OCI-LY3 (cell line): ENCODE measurements around the gene INSIG1.

ENCODE experiments used
- H2AFZ ChIP-seq: fragments of 200-600, 300-600 bp; shearing (Covaris generic); 2 replicates; pipeline ENCODE4 v1.6.0; 2014; ENCODE audit warnings: antibody characterized with exemption, low read depth, low read length
- H3K27ac ChIP-seq: fragments of 200-600, 300-600 bp; sonication (generic); 2 replicates; pipeline ENCODE4 v1.5.1; 2014; ENCODE audit warnings: mild to moderate bottlenecking, low read length, moderate library complexity, mixed read lengths
- H3K27me3 ChIP-seq: fragments of 200-600, 300-600 bp; sonication (generic); 2 replicates; pipeline ENCODE4 v1.6.1; 2014; ENCODE audit warnings: low read depth, low read length, mixed read lengths
- H3K36me3 ChIP-seq: fragments of 200-600, 300-600 bp; sonication (generic); replicated peaks from 2 replicates; pipeline ENCODE3; 2014; ENCODE audit warnings: low read depth, low read length, mixed read lengths
- H3K4me1 ChIP-seq: fragments of 300-600, 200-600 bp; sonication (generic); 2 replicates; pipeline ENCODE4 v1.6.1; 2014; ENCODE audit warnings: low read length, mixed read lengths
- H3K4me2 ChIP-seq: fragments of 200-600, 300-600 bp; sonication (generic); 2 replicates; pipeline ENCODE4 v1.6.1; 2014; ENCODE audit warnings: low read length, mixed read lengths
- H3K4me3 ChIP-seq: fragments of 300-600, 200-600 bp; sonication (generic); 2 replicates; pipeline ENCODE4 v1.5.1; 2014; ENCODE audit warnings: antibody characterized with exemption, mild to moderate bottlenecking, low read length, moderate library complexity
- H3K79me2 ChIP-seq: fragments of 300-600, 200-600 bp; shearing (Covaris generic); 2 replicates; pipeline ENCODE4 v1.6.1; 2014; ENCODE audit warnings: mild to moderate bottlenecking, low read length, mixed read lengths
- H3K9ac ChIP-seq: fragments of 300-600, 200-600 bp; shearing (Covaris generic); 2 replicates; pipeline ENCODE4 v1.6.0; 2014; ENCODE audit warnings: mild to moderate bottlenecking, low read length, moderate library complexity
- H3K9me3 ChIP-seq: fragments of 200-600, 300-600 bp; shearing (Covaris generic); 2 replicates; pipeline ENCODE4 v1.6.1; 2014; ENCODE audit warnings: low read length, mixed read lengths; ENCODE audit not compliant: insufficient read depth
- H4K20me1 ChIP-seq: fragments of 200-600, 300-600 bp; sonication (generic); 2 replicates; pipeline ENCODE4 v1.6.1; 2016; ENCODE audit warnings: low read length, mixed read lengths; ENCODE audit not compliant: insufficient read depth
- EZH2phosphoT487 ChIP-seq: fragments of 200-600 bp; shearing (Covaris generic); IDR thresholded peaks from 2 replicates; pipeline ENCODE4 v1.6.1; 2018; ENCODE audit warnings: antibody characterized with exemption, mixed run types, low read depth
- TF ChIP-seq, protein P1 (sequence below): fragments of 200-600, 300-600 bp; sonication (generic); IDR thresholded peaks from 2 replicates; pipeline ENCODE4 v1.5.1; 2014; ENCODE audit warnings: antibody characterized with exemption, low read length, low read depth

INSIG1 gene

DNA sequence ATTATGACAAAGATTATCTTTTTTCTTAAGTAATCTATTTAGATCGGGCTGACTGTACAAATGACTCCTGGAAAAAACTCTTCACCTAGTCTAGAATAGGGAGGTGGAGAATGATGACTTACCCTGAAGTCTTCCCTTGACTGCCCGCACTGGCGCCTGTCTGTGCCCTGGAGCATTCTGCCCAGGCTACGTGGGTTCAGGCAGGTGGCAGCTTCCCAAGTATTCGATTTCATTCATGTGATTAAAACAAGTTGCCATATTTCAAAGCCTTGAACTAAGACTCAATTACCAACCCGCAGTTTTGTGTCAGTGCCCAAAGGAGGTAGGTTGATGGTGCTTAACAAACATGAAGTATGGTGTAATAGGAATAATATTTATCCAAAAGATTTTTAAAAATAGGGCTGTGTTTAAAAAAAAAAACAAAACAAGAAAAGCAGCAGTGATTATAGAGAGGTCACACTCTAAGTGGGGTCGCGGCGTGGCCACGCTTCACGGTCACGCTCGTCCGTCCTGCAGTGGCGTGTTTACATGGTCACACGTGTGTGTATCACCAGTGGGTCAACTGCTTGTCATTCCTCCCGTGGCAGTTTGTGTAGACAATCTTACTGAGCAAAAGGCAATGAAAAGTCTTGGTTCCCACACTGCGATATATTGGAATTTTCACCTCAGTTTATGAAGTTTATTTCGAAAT is 10.8 kb downstream of the INSIG1 start:
- Histone ChIP-seq H3K4me1 (no peaks in the 10 kb centered on the region), H3K27ac (no peak overlapping the region), H3K9ac (no peak overlapping the region), H3K36me3 (peaks cover 83% of the 10 kb centered on the region), H3K27me3 (no peaks in the 10 kb centered on the region), H2AFZ (no peak overlapping the region), H3K4me3 (no peak overlapping the region), H4K20me1 (peaks cover 71% of the 10 kb centered on the region), H3K79me2 (peaks cover 39% of the 10 kb centered on the region), H3K4me2 (no peak overlapping the region), H3K9me3 (no peaks in the 10 kb centered on the region)
- TF ChIP-seq, protein P1, sequence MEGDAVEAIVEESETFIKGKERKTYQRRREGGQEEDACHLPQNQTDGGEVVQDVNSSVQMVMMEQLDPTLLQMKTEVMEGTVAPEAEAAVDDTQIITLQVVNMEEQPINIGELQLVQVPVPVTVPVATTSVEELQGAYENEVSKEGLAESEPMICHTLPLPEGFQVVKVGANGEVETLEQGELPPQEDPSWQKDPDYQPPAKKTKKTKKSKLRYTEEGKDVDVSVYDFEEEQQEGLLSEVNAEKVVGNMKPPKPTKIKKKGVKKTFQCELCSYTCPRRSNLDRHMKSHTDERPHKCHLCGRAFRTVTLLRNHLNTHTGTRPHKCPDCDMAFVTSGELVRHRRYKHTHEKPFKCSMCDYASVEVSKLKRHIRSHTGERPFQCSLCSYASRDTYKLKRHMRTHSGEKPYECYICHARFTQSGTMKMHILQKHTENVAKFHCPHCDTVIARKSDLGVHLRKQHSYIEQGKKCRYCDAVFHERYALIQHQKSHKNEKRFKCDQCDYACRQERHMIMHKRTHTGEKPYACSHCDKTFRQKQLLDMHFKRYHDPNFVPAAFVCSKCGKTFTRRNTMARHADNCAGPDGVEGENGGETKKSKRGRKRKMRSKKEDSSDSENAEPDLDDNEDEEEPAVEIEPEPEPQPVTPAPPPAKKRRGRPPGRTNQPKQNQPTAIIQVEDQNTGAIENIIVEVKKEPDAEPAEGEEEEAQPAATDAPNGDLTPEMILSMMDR, result no peak
- no peak for TF ChIP-seq EZH2phosphoT487

DNA sequence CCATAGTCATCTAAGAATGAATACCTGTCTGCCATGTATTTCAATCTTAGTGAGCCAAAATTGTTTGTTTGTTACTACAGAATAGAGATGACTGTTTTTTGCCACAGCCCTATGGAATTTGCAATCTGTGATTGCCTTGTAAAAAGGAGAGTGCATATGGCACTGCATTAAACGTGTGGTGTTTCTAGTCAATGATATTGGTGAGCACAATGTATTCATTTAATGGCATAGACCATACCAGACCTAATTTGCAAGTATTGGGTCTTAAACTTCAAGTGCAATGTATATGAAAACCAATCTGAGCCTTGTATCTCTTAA is 11.3 kb downstream of the INSIG1 start:
- no peak for TF ChIP-seq EZH2phosphoT487
- TF ChIP-seq, protein P1, result no peak
- Histone ChIP-seq H4K20me1 (peaks cover 66% of the 10 kb centered on the region), H3K79me2 (peaks cover 34% of the 10 kb centered on the region), H3K9me3 (no peaks in the 10 kb centered on the region), H2AFZ (no peak overlapping the region), H3K4me3 (no peak overlapping the region), H3K4me1 (no peaks in the 10 kb centered on the region), H3K9ac (no peak overlapping the region), H3K36me3 (peaks cover 83% of the 10 kb centered on the region), H3K27me3 (no peaks in the 10 kb centered on the region), H3K4me2 (no peak overlapping the region), H3K27ac (no peak overlapping the region)

DNA sequence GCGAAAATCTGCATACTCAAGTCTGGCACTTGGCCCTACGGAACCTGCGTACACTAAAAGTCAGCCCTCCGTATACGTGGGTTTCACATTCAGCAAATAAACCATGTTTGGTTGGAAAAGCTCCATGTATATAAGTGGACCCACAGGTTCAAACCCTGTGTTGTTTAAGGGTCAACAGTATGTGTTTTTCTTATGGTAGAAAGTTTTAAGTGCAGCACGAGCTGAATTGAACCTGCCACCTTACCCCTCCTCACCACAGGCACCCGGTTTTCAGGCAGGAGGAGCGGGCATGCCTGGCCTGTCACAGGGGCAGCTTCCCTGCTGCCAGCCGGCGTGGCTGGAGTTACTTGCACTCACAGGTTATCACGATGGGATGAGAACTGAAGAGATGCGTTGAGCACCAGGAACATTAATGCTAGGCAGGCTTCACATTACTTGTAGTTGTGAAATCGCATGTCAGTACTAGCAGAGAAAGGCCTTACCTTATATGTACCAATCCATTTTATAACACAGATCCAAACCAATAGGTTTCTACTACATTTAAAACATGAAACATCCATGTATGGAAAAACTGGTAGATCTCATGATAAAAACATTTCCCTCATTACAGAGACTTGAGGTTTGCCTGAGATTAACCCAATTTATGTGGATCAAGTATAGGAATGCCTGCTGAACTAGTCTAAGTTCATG is 12.9 kb downstream of the INSIG1 start:
- H2AFZ ChIP-seq, result no peak overlapping the region
- H3K79me2 ChIP-seq, result peaks cover 20% of the 10 kb centered on the region
- H3K4me2 ChIP-seq, result no peak overlapping the region
- TF ChIP-seq, protein P1, result no peak
- TF ChIP-seq EZH2phosphoT487, result no peak
- H3K27ac ChIP-seq, result peak overlapping the region; percentile 15; the same call in 1 of the 2 replicates
- H3K4me3 ChIP-seq, result no peak overlapping the region
- H3K27me3 ChIP-seq, result no peaks in the 10 kb centered on the region
- peaks cover 2% of the 10 kb centered on the region; the same call in 1 of the 2 replicates for H3K4me1 ChIP-seq
- H4K20me1 ChIP-seq, result peaks cover 51% of the 10 kb centered on the region
- no peaks in the 10 kb centered on the region for H3K9me3 ChIP-seq
- peaks cover 73% of the 10 kb centered on the region for H3K36me3 ChIP-seq
- no peak overlapping the region for H3K9ac ChIP-seq

DNA sequence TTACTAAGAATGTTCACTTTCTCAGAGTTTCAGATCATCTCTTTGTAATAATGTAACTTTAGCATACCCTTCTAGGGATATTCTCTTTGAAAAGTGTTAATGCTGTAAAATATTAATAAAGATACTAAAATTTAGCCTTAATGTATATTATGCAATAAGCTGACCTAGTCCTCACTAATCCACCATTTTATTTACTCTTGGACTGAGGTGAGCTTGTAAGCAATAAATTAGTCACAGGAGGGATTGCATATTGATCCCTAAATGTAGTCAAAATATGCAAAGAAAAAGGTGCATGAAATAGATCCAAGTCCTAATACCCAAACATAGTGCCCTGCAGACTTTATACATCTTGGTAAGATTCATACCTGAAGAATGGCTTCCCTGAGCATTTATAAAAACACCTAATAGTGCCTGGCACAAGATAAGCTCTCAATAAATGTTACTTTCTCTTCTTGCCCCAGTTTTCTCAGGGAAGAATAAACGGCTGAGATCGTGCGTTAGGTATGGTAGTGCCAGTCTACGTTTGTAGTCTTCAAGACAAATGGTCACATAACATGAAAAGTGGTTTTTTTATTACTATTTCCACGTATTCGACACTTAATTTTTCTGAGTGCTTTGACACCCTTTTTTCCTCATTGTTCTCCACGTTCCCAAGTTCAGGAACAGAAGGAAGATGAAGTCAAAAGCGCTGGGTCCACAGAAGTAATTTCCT is 14.3 kb downstream of the INSIG1 start:
- Histone ChIP-seq H3K36me3 (peaks cover 72% of the 10 kb centered on the region), H3K27me3 (no peaks in the 10 kb centered on the region), H3K4me3 (no peak overlapping the region), H3K9me3 (no peaks in the 10 kb centered on the region), H4K20me1 (peaks cover 37% of the 10 kb centered on the region), H2AFZ (no peak overlapping the region), H3K27ac (peak overlapping the region; percentile 42), H3K4me1 (peaks cover 16% of the 10 kb centered on the region), H3K79me2 (peaks cover 6% of the 10 kb centered on the region), H3K4me2 (no peak overlapping the region), H3K9ac (no peak overlapping the region)
- TF ChIP-seq EZH2phosphoT487, result no peak
- TF ChIP-seq, protein P1, result no peak
